HEK293 (cell line): ENCODE data around the gene LRP6.

Experiments
- CTCF ChIA-PET: fragments of 350-600 bp; formaldehyde crosslinking; extraction: SDS; loops from one replicate; lab custom pipeline; 2021; ENCODE audit warnings: antibody characterized with exemption; lab: Yijun Ruan, JAX
- POLR2A ChIA-PET: fragments of 300-600 bp; formaldehyde crosslinking; extraction: SDS; loops from one replicate; lab custom pipeline; 2020; ENCODE audit warnings: antibody characterized with exemption, inconsistent platforms; lab: Yijun Ruan, JAX
- H3K27ac ChIP-seq: fragments of 200-500 bp; sonication (Bioruptor generic); 2 replicates; pipeline ENCODE4 v1.5.1; 2014; ENCODE audit warnings: low read depth, low read length, control low read depth, inconsistent platforms; ENCODE audit errors: extremely low read depth
- H3K36me3 ChIP-seq, 2 experiments: fragments of 200-500 bp in 1 of 2; sonication (Bioruptor generic) in 1 of 2; 1 replicate in 1 of 2; 2 replicates in 1 of 2; pipeline ENCODE4 v1.5.1; 2014 to 2017; ENCODE audit warnings: inconsistent platforms in 2 of 2, low read length in 2 of 2; ENCODE audit not compliant: control insufficient read depth in 2 of 2, insufficient read depth in 1 of 2
- H3K4me1 ChIP-seq: fragments of 200-500 bp; sonication (Bioruptor generic); 2 replicates; pipeline ENCODE4 v1.5.1; 2014; ENCODE audit warnings: mild to moderate bottlenecking, low read length, inconsistent platforms; ENCODE audit not compliant: control insufficient read depth, insufficient read depth
- H3K4me3 ChIP-seq: 2 replicates; pipeline ENCODE4 v1.5.1; 2011; ENCODE audit warnings: low read depth, mild to moderate bottlenecking, control low read depth, low read length, moderate library complexity
- H3K9me3 ChIP-seq: fragments of 200-500 bp; sonication (Bioruptor generic); 2 replicates; pipeline ENCODE4 v1.5.1; 2014; ENCODE audit warnings: low read depth, low read length, inconsistent platforms; ENCODE audit not compliant: control insufficient read depth, insufficient read depth
- INSM2 ChIP-seq: fragments of 450-650 bp; formaldehyde crosslinking; IDR thresholded peaks from 2 replicates; pipeline ENCODE4 v1.5.1; 2016; ENCODE audit warnings: missing biosample characterization, missing genetic modification characterization
- TSHZ1 ChIP-seq: fragments of 450-650 bp; formaldehyde crosslinking; IDR thresholded peaks from 2 replicates; pipeline ENCODE4 v1.5.1; 2016; ENCODE audit warnings: missing biosample characterization, missing genetic modification characterization, borderline replicate concordance
- ZBTB1 ChIP-seq: fragments of 450-650 bp; formaldehyde crosslinking; IDR thresholded peaks from 2 replicates; pipeline ENCODE4 v1.5.1; 2016; ENCODE audit warnings: missing biosample characterization, missing genetic modification characterization
- ZBTB11 ChIP-seq: fragments of 450-650 bp; formaldehyde crosslinking; conservative IDR thresholded peaks from 2 replicates; pipeline ENCODE4 v1.5.1; 2016; ENCODE audit warnings: low read depth, missing biosample characterization, missing genetic modification characterization
- ZEB2 ChIP-seq: fragments of 450-650 bp; formaldehyde crosslinking; IDR thresholded peaks from 2 replicates; pipeline ENCODE4 v1.5.1; 2016; ENCODE audit warnings: missing biosample characterization, missing genetic modification characterization
- ZNF138 ChIP-seq: fragments of 450-650 bp; formaldehyde crosslinking; IDR thresholded peaks from 2 replicates; pipeline ENCODE4 v1.5.1; 2016; ENCODE audit warnings: missing biosample characterization, missing genetic modification characterization, borderline replicate concordance
- ZNF140 ChIP-seq: fragments of 450-650 bp; formaldehyde crosslinking; IDR thresholded peaks from 2 replicates; pipeline ENCODE4 v1.5.1; 2016; ENCODE audit warnings: missing biosample characterization, missing genetic modification characterization
- ZNF148 ChIP-seq: fragments of 450-650 bp; formaldehyde crosslinking; IDR thresholded peaks from 2 replicates; pipeline ENCODE4 v1.5.0; 2017; ENCODE audit warnings: missing biosample characterization, missing genetic modification characterization, borderline replicate concordance
- ZNF157 ChIP-seq: fragments of 450-650 bp; formaldehyde crosslinking; IDR thresholded peaks from 2 replicates; pipeline ENCODE4 v1.5.1; 2016; ENCODE audit warnings: missing biosample characterization, missing genetic modification characterization
- ZNF175 ChIP-seq: fragments of 450-650 bp; formaldehyde crosslinking; IDR thresholded peaks from 2 replicates; pipeline ENCODE4 v1.5.1; 2016; ENCODE audit warnings: missing biosample characterization, missing genetic modification characterization
- ZNF292 ChIP-seq: fragments of 450-650 bp; formaldehyde crosslinking; IDR thresholded peaks from 2 replicates; pipeline ENCODE4 v1.5.1; 2016; ENCODE audit warnings: low read depth, missing biosample characterization, missing genetic modification characterization, borderline replicate concordance
- ZNF302 ChIP-seq: fragments of 450-650 bp; formaldehyde crosslinking; IDR thresholded peaks from 2 replicates; pipeline ENCODE4 v1.5.1; 2016; ENCODE audit warnings: missing biosample characterization, missing genetic modification characterization, low read depth
- ZNF362 ChIP-seq: fragments of 450-650 bp; formaldehyde crosslinking; IDR thresholded peaks from 2 replicates; pipeline ENCODE4 v1.5.1; 2016; ENCODE audit warnings: missing biosample characterization, missing genetic modification characterization
- ZNF404 ChIP-seq: fragments of 450-650 bp; formaldehyde crosslinking; IDR thresholded peaks from 2 replicates; pipeline ENCODE4 v1.5.1; 2017; ENCODE audit warnings: missing biosample characterization, missing genetic modification characterization
- ZNF426 ChIP-seq: fragments of 450-650 bp; formaldehyde crosslinking; IDR thresholded peaks from 2 replicates; pipeline ENCODE4 v1.5.1; 2017; ENCODE audit warnings: missing biosample characterization, missing genetic modification characterization, mild to moderate bottlenecking, inconsistent platforms, moderate library complexity
- ZNF501 ChIP-seq: fragments of 450-650 bp; formaldehyde crosslinking; IDR thresholded peaks from 2 replicates; pipeline ENCODE4 v1.5.1; 2016; ENCODE audit warnings: missing biosample characterization, missing genetic modification characterization
- ZNF514 ChIP-seq: fragments of 450-650 bp; formaldehyde crosslinking; IDR thresholded peaks from 2 replicates; pipeline ENCODE4 v1.5.1; 2016; ENCODE audit warnings: missing biosample characterization, missing genetic modification characterization
- ZNF596 ChIP-seq: fragments of 450-650 bp; IDR thresholded peaks from 2 replicates; pipeline ENCODE4 v1.5.0; 2018; ENCODE audit warnings: missing biosample characterization, mild to moderate bottlenecking, missing genetic modification characterization, moderate library complexity
- ZNF639 ChIP-seq: fragments of 450-650 bp; formaldehyde crosslinking; IDR thresholded peaks from 2 replicates; pipeline ENCODE4 v1.5.1; 2016; ENCODE audit warnings: missing biosample characterization, missing genetic modification characterization
- ZNF701 ChIP-seq: fragments of 450-650 bp; formaldehyde crosslinking; IDR thresholded peaks from 2 replicates; pipeline ENCODE4 v1.5.1; 2016; ENCODE audit warnings: missing biosample characterization, missing genetic modification characterization
- ZNF768 ChIP-seq: fragments of 450-650 bp; formaldehyde crosslinking; IDR thresholded peaks from 2 replicates; pipeline ENCODE4 v1.5.1; 2018; ENCODE audit warnings: missing biosample characterization, mild to moderate bottlenecking, missing genetic modification characterization
- ZNF776 ChIP-seq: fragments of 450-650 bp; formaldehyde crosslinking; IDR thresholded peaks from 2 replicates; pipeline ENCODE4 v1.5.0; 2017; ENCODE audit warnings: missing biosample characterization, missing genetic modification characterization, borderline replicate concordance
- ZNF830 ChIP-seq: fragments of 450-650 bp; IDR thresholded peaks from 2 replicates; pipeline ENCODE4 v1.5.0; 2018; ENCODE audit warnings: missing biosample characterization, missing genetic modification characterization, low read depth, mild to moderate bottlenecking, moderate library complexity
- ZSCAN16 ChIP-seq: fragments of 450-650 bp; formaldehyde crosslinking; IDR thresholded peaks from 2 replicates; pipeline ENCODE4 v1.5.1; 2016; ENCODE audit warnings: missing biosample characterization, missing genetic modification characterization

Gene LRP6

GRCh38 chr12:12088147-12088546 lies 178.7 kb downstream of the LRP6 start (continued):
- TF ChIP-seq ZBTB11 (no peak), ZNF776 (no peak), TSHZ1 (tag by site-specific recombination) (no peak), ZNF292 (tag by site-specific recombination) (no peak), ZNF639 (tag by site-specific recombination) (no peak)

- POLR2A ChIA-PET, result no interaction called here
- H3K4me3 ChIP-seq, result no peak overlapping the region
- CTCF ChIA-PET, result interaction anchor here (0.6 kb wide), 1 partner anchor 288 kb away, joined by 4 read pairs; no protein-coding TSS in a partner anchor
- H3K27ac ChIP-seq, result no peak overlapping the region
- no peaks in the 10 kb centered on the region for H3K9me3 ChIP-seq
- H3K4me1 ChIP-seq, result no peaks in the 10 kb centered on the region
- no peaks in the 10 kb centered on the region for H3K36me3 ChIP-seq
- TF ChIP-seq INSM2 (tag by site-specific recombination), result no peak
- no peak for TF ChIP-seq ZNF426 (tag by site-specific recombination)
- no peak for TF ChIP-seq ZNF501 (tag by site-specific recombination)
- no peak for TF ChIP-seq ZNF514 (tag by site-specific recombination)
- no peak for TF ChIP-seq ZNF175 (tag by site-specific recombination)
- no peak for TF ChIP-seq ZNF701 (tag by site-specific recombination)
- TF ChIP-seq ZNF830 (tag by site-specific recombination), result no peak
- no peak for TF ChIP-seq ZNF140 (tag by site-specific recombination)
- no peak for TF ChIP-seq ZNF138 (tag by site-specific recombination)
- no peak for TF ChIP-seq ZEB2 (tag by site-specific recombination)
- no peak for TF ChIP-seq ZNF404 (tag by site-specific recombination)
- TF ChIP-seq ZNF768, result no peak
- no peak for TF ChIP-seq ZNF157 (tag by site-specific recombination)
- TF ChIP-seq ZNF148 (tag by site-specific recombination), result no peak
- no peak for TF ChIP-seq ZBTB1 (tag by site-specific recombination)
- TF ChIP-seq ZNF596 (tag by site-specific recombination), result no peak
- TF ChIP-seq ZSCAN16 (tag by site-specific recombination), result no peak
- no peak for TF ChIP-seq ZNF362
- no peak for TF ChIP-seq ZNF302 (tag by site-specific recombination)
Observed at GRCh38 chr12:12087693-12088034, 179.2 kb downstream of the LRP6 start.
